Measurements from ENCODE around the gene NUP35. TPM values are rescaled to one million over a fixed set of nuclear protein-coding genes. Genes with fewer than 3 reads are reported as not detected.

NUP35 gene
- total RNA-seq, 4 donors from 2014 or later: 10.5 to 18.4 (median 13.7) TPM

DNA sequence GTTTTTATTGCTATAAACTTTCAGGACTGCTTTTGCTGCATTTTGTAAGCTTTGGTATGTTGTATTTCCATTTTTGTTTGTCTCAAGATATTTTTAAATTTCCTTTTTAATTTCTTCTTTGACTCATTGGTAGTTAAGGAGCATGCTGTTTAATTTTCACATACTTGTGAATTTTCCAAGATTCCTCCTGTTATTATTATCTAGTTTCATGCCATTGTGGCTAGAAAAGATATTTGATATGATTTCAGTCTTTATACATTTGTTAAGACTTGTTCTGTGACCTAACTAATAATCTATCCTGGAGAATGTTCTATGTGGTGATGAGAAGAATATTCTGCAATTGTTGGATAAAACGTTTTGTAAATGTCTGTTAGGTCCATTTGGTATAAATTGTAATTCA lies 62.1 kb downstream of the NUP35 start:
- no peak for DNase-seq (ENCODE audit: low spot score)
- TF ChIP-seq, protein P1, sequence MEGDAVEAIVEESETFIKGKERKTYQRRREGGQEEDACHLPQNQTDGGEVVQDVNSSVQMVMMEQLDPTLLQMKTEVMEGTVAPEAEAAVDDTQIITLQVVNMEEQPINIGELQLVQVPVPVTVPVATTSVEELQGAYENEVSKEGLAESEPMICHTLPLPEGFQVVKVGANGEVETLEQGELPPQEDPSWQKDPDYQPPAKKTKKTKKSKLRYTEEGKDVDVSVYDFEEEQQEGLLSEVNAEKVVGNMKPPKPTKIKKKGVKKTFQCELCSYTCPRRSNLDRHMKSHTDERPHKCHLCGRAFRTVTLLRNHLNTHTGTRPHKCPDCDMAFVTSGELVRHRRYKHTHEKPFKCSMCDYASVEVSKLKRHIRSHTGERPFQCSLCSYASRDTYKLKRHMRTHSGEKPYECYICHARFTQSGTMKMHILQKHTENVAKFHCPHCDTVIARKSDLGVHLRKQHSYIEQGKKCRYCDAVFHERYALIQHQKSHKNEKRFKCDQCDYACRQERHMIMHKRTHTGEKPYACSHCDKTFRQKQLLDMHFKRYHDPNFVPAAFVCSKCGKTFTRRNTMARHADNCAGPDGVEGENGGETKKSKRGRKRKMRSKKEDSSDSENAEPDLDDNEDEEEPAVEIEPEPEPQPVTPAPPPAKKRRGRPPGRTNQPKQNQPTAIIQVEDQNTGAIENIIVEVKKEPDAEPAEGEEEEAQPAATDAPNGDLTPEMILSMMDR (IDR thresholded peaks at IDR 0.05): no peak
- ATAC-seq (ENCODE audit: low FRiP score): no peak

DNA sequence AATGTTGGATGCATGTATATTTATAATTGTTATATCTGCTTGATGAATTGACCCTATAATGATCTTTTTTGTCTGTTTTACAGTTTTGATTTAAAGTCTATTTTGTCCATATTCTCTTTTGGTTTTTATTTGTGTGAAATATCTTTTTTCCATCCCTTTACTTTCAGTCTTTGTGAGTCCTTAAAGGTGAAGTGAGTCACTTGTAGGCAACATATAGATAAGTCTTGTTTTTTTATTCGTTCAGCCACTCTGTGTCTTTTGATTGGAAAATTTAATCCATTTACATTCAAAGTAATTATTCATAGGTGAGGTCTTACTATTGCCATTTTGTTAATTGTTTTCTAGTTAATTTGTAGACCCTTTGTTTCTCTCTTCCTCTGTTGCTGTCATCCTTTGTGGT lies 62.5 kb downstream of the NUP35 start:
- no peak for DNase-seq (ENCODE audit: low spot score)
- TF ChIP-seq, protein P1 (IDR thresholded peaks at IDR 0.05): no peak

DNA sequence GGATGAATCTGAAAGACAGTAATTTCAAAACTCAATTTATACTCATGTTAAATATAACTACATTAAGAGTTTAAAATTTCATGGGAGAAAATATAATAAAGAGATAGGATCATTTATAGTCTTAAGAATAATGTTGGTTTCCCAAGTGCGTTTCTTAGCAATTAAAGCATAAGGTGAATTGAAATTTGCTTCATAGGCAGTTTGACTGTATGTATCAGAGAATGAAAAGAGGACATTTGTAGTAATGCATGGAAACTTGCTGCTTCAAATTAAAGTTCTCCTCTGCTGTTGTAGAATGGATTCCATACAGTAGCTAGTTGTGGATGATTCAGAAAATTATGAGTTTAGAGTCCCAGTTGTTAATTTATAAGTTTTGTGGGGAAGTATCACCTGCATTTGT lies 68.1 kb downstream of the NUP35 start:
- ATAC-seq (ENCODE audit: low FRiP score): no peak
- TF ChIP-seq, protein P1 (IDR thresholded peaks at IDR 0.05): no peak

More for the DNA sequence above, 62.5 kb downstream of the NUP35 start:
- ATAC-seq (ENCODE audit: low FRiP score): no peak

DNA sequence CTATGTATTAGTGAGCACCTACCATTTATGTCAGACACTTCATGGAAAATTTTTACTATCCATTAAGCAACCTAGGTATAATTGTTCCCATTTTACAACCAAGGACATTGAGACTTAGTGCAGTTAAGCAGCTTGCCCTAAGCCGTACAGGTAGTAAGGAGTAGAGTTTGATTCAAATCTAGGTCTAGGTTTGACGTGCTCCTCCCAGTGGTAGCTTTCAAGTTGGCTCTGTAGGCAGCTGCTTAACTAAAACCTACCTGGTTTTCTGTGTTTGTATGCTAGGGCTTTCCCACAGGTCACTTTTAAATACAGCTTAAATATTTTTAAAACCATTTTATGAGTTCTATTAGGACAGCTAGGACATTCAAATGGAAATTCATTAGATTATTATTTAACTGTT lies 69.7 kb downstream of the NUP35 start:
- DNase-seq (ENCODE audit: low spot score) (no peak), ATAC-seq (ENCODE audit: low FRiP score) (no peak)
- TF ChIP-seq, protein P1 (IDR thresholded peaks at IDR 0.05): no peak

More for the DNA sequence above, 68.1 kb downstream of the NUP35 start:
- DNase-seq (ENCODE audit: low spot score): no peak

DNA sequence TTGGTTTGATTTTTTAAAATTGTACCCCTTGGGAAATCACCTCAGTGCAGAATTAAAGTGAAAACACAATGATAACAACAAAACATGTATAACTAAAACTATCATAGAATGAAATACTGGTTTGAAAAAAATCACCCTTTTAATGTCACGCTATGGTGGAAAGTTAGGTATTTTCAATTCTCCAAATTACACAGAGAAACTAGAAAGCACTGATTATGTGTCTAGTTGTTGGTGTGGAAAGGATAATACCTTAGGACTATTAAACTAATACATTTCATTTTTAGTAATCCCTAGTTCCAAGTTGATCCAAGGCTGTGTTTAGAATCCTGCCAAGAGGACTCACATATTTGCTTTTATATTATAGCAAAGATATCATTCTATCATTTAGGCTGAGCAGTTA lies 71.2 kb downstream of the NUP35 start:
- ATAC-seq (ENCODE audit: low FRiP score): no peak
- TF ChIP-seq, protein P1 (IDR thresholded peaks at IDR 0.05): no peak
- no peak for DNase-seq (ENCODE audit: low spot score)

DNA sequence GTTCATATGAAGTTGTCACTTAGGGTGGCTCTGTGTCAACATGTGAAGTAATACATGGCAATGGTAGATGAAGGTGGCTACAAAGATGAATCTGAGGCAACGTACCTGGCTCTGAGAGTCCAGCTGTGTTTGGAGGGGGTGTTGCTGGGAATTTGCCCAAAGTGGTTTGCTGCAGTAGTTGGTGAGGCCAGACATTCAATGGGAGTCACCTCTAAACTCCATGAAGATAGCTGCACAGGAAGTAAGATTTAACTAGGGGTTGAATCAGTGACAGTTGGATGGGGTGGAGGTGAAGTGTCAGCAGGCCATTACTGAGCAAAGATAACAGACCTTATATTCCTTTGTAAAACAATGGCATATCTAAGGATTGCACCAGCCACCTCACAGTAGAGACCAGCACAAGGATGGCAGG lies 71.8 kb downstream of the NUP35 start:
- ATAC-seq (ENCODE audit: low FRiP score): no peak
- no peak for DNase-seq (ENCODE audit: low spot score)
- TF ChIP-seq, protein P1 (IDR thresholded peaks at IDR 0.05): no peak

DNA sequence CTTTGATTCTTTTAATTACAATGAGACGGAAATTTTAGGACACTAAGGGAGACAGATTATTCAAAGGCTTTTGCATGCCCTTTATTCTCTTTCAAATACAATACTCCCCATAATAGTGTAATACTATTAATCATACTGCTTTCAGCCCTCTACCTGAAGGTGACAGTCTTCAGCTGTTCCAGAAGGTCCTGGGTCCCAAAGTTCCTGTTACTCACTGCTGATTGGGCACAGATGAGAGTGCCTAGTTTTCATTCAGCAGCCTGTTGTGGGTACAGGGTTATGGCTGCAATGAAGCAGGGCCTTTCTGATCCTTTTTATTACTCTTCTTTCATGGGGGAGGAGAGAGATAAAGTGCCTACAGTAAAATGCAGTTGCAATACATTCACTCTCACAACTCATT lies 80.2 kb downstream of the NUP35 start:
- TF ChIP-seq, protein P1 (IDR thresholded peaks at IDR 0.05): no peak
- ATAC-seq (ENCODE audit: low FRiP score) (no peak), DNase-seq (ENCODE audit: low spot score) (no peak)
